ENCODE results near the gene MBNL1.

DNA sequence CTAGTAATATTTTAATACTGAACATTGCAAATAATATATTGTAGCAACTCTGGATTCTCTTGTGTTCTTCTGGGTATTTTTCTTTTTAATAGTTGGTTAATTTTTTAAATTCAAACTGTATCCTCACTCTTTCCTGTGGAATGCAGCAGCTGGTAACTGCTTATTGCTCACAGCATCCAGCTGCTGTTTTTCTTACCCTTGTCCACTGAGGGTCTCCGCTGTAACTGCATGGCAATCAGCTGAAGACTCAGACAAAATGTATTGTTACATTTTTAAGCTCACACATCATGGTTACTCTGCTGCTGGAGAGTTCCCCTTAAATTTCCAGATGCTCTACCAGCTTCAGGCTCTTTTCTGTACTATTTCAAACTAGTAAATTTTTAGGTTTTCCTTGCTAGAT is 227.6 kb downstream of the MBNL1 start:
- TF ChIP-seq CTCF (IDR thresholded peaks at IDR 0.05; ENCODE audit: extremely low read depth in 1 of 2, insufficient read depth in 1 of 2, low read depth in 1 of 2, low read length in 2 of 2): no peak
- no peak for TF ChIP-seq EZH2 (IDR thresholded peaks at IDR 0.05; ENCODE audit: borderline replicate concordance, low read depth, low read length, severe bottlenecking)
- TF ChIP-seq, protein P1, sequence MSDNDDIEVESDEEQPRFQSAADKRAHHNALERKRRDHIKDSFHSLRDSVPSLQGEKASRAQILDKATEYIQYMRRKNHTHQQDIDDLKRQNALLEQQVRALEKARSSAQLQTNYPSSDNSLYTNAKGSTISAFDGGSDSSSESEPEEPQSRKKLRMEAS (IDR thresholded peaks at IDR 0.05; ENCODE audit: insufficient read depth, insufficient read length): no peak
- TF ChIP-seq POLR2A (IDR thresholded peaks at IDR 0.05; ENCODE audit: low read depth, low read length): no peak
- no peak for TF ChIP-seq FOS (IDR thresholded peaks at IDR 0.05; ENCODE audit: borderline replicate concordance, insufficient read depth, low read length)
- no peak for TF ChIP-seq POLR2AphosphoS5 (IDR thresholded peaks at IDR 0.05; ENCODE audit: insufficient read depth, low read depth, low read length)
- no peak for TF ChIP-seq MYC (IDR thresholded peaks at IDR 0.05; ENCODE audit: low read depth, low read length)
- no peak for TF ChIP-seq JUN (IDR thresholded peaks at IDR 0.05; ENCODE audit: borderline replicate concordance, insufficient read depth, insufficient read length, low read depth)
- no peak for TF ChIP-seq GATA2 (IDR thresholded peaks at IDR 0.05; ENCODE audit: insufficient read depth, insufficient read length, low read depth, low read length)
